K562 (cell line): ENCODE measurements around the gene TMEM59. TPM values are rescaled to one million over a fixed set of nuclear protein-coding genes. Genes with fewer than 3 reads are reported as not detected.
A peak's percentile ranks its signal among the peaks of the same experiment; 100 is the strongest.
"Not testable (repeated sequence)": the region's sequence is repeated elsewhere in the genome, so short reads cannot be mapped to it uniquely, and the experiment has no call there.

Experiments
- ATAC-seq: fragments of 200-7000 bp; cut with Tn5 transposase; 3 replicates; pipeline ENCODE4 v1.9.1; 2020; ENCODE audit warnings: moderate library complexity
- BruUV-seq: library from RNA; stranded (reverse); fragments of 400-500 nt; replicated peaks from 2 replicates; lab custom pipeline; 2021; lab: Mats Ljungman, UMichigan
- CTCF ChIA-PET: fragments of 300-600 bp; formaldehyde crosslinking; extraction: SDS; loops from one replicate; lab custom pipeline; 2021; ENCODE audit warnings: low intra/inter-chr PET ratio; lab: Yijun Ruan, JAX
- POLR2A ChIA-PET: fragments of 300-600, 350-650 bp; sonication (Branson Sonifier 250); formaldehyde crosslinking; extraction: SDS; loops from one replicate; lab custom pipeline; 2021; ENCODE audit warnings: antibody characterized with exemption, inconsistent platforms; lab: Yijun Ruan, JAX
- DNase-seq, 4 experiments: peaks; one replicate each; pipeline versions ENCODE4 v3.0.0 to v3.0.0-alpha.2; 2011 to 2018; ENCODE audit warnings: low spot score in 3 of 4, mixed read lengths in 3 of 4; ENCODE audit errors: extremely low read depth in 1 of 4
- FAIRE-seq: peaks from 2 replicates; lab custom pipeline; 2011; peaks lifted over from hg19 to GRCh38; lab: Jason Lieb, UNC
- H2AFZ ChIP-seq: 2 replicates; pipeline ENCODE4 v1.6.0; 2011; ENCODE audit warnings: low read depth, low read length, control low read depth, inconsistent platforms
- H3K27ac ChIP-seq: fragments of 200-600 bp; 3 replicates; pipeline ENCODE4 v1.8.0; 2011; ENCODE audit warnings: low read depth, mild to moderate bottlenecking, control low read depth, inconsistent platforms, low read length, moderate library complexity, mixed read lengths; ENCODE audit errors: extremely low read depth
- H3K27me3 ChIP-seq, 2 experiments: fragments of 300-600 bp in 1 of 2; 2 replicates in 1 of 2; 3 replicates in 1 of 2; pipeline versions ENCODE4 v1.6.0 to v1.8.0; 2011; ENCODE audit warnings: inconsistent platforms in 2 of 2, low read length in 2 of 2, mild to moderate bottlenecking in 1 of 2, mixed read lengths in 1 of 2, moderate library complexity in 1 of 2; ENCODE audit not compliant: control insufficient read depth in 2 of 2, insufficient read depth in 2 of 2
- H3K36me3 ChIP-seq: fragments of 300-600 bp; 3 replicates; pipeline ENCODE4 v1.8.0; 2011; ENCODE audit warnings: mild to moderate bottlenecking, low read length, inconsistent platforms; ENCODE audit not compliant: control insufficient read depth, insufficient read depth
- H3K4me1 ChIP-seq, 2 experiments: fragments of 200-600 bp in 1 of 2; replicated peaks in 1 of 2; 2 replicates in 1 of 2; 3 replicates in 1 of 2; pipeline versions ENCODE4 v1.5.1 to v1.8.0; 2011; ENCODE audit warnings: inconsistent platforms in 2 of 2, low read length in 2 of 2, mild to moderate bottlenecking in 1 of 2, mixed read lengths in 1 of 2, moderate library complexity in 1 of 2; ENCODE audit not compliant: control insufficient read depth in 2 of 2, insufficient read depth in 2 of 2
- H3K4me2 ChIP-seq: 2 replicates; pipeline ENCODE4 v1.6.1; 2011; ENCODE audit warnings: low read length, control low read depth, inconsistent platforms, mixed read lengths; ENCODE audit not compliant: insufficient read depth
- H3K4me3 ChIP-seq: fragments of 200-600 bp; sonication (generic), shearing (Covaris generic); 2 replicates; pipeline ENCODE4 v1.5.1; 2016; ENCODE audit warnings: control low read depth, inconsistent platforms
- H3K79me2 ChIP-seq: fragments of 200-600 bp; 3 replicates; pipeline ENCODE4 v1.8.0; 2011; ENCODE audit warnings: low read length, inconsistent platforms; ENCODE audit not compliant: control insufficient read depth, insufficient read depth
- H3K9ac ChIP-seq, 2 experiments: 2 replicates each; pipeline versions ENCODE4 v1.6.0 to v1.6.1; 2011; ENCODE audit warnings: low read depth in 2 of 2, low read length in 2 of 2, control low read depth in 1 of 2, inconsistent platforms in 1 of 2, mild to moderate bottlenecking in 1 of 2, mixed read lengths in 1 of 2; ENCODE audit not compliant: insufficient read depth in 1 of 2
- H3K9me1 ChIP-seq: one replicate; pipeline ENCODE4 v1.6.0; 2011; ENCODE audit warnings: inconsistent platforms, mild to moderate bottlenecking, low read length, moderate library complexity; ENCODE audit not compliant: control insufficient read depth, insufficient read depth
- H3K9me3 ChIP-seq: replicated peaks from 2 replicates; pipeline ENCODE4 v1.5.1; 2011; ENCODE audit warnings: low read depth, low read length, inconsistent platforms; ENCODE audit not compliant: control insufficient read depth, insufficient read depth
- H4K20me1 ChIP-seq: replicated peaks from 2 replicates; pipeline ENCODE4 v1.6.1; 2011; ENCODE audit warnings: low read length, inconsistent platforms, mixed read lengths; ENCODE audit not compliant: control insufficient read depth, insufficient read depth
- CBX5 ChIP-seq: IDR thresholded peaks from 2 replicates; pipeline ENCODE4 v1.6.1; 2014; ENCODE audit warnings: low read depth, borderline replicate concordance
- NR3C1 ChIP-seq: sonication (generic); formaldehyde crosslinking; IDR thresholded peaks from 2 replicates; pipeline ENCODE4 v1.8.1; 2022; ENCODE audit warnings: missing genetic modification reagents
- REST ChIP-seq, 2 experiments: fragments of 450-650 bp; formaldehyde crosslinking in 1 of 2; IDR thresholded peaks; 2 replicates each; pipeline versions ENCODE4 v1.4.0 to v1.6.1; 2014 to 2020; ENCODE audit warnings: mild to moderate bottlenecking in 2 of 2, borderline replicate concordance in 1 of 2, low read depth in 1 of 2
- SRSF9 ChIP-seq: fragments of 200-400 bp; formaldehyde crosslinking; IDR thresholded peaks from 2 replicates; pipeline ENCODE4 v1.6.1; 2017; ENCODE audit warnings: low read depth, low read length, borderline replicate concordance
- ZC3H11A ChIP-seq: IDR thresholded peaks from 2 replicates; pipeline ENCODE4 v1.6.1; 2012; ENCODE audit warnings: low read depth, low read length, improper control_type of control experiment
- WGBS: fragments of 100-300 bp; shearing (Covaris generic); methylation state at CpG from one replicate; pipeline ENCODE4 v1.1.6; 2016; ENCODE audit warnings: low coverage, mixed read lengths; ENCODE audit not compliant: insufficient coverage; ENCODE audit errors: missing lambda C conversion rate; 5-methylcytosine and 5-hydroxymethylcytosine counted together
- in situ Hi-C: fragments of 300-500 bp; cut with MboI; formaldehyde crosslinking; loops from 4 replicates; pipeline ENCODE4 v1.15.0; 2018; ENCODE audit warnings: inconsistent platforms, mixed read lengths
- intact Hi-C: fragments of 100-400 bp; cut with micrococcal nuclease; formaldehyde crosslinking; loops from 2 replicates; pipeline ENCODE4 v1.14.2; 2022
- polyA plus RNA-seq, 8 experiments: library from polyadenylated mRNA; depleted of rRNA in 4 of 8; stranded (reverse) in 5 of 8; unstranded in 3 of 8; fragments of >200 nt; fragmentation: Nextera tagmentation in 2 of 8; fragmentation: Illumina TruSeq in 1 of 8; extraction: Ambion mirVana in 2 of 8; extraction: Trizol in 1 of 8; gene quantifications; 2 replicates each; pipeline versions ENCODE4 v1.2.1 to v1.2.3, GENCODE V29; 2011 to 2014; ENCODE audit warnings: inconsistent platforms in 1 of 8, missing spikeins in 1 of 8
- total RNA-seq, 7 experiments: library from RNA; depleted of rRNA in 6 of 7; stranded (reverse); fragments of >200 nt in 6 of 7; fragmentation: Illumina TruSeq in 2 of 7; extraction: Trizol in 2 of 7; gene quantifications; 2 replicates each; pipeline versions ENCODE4 v1.2.1 to v1.2.3, GENCODE V29; 2011 to 2021; ENCODE audit warnings: low replicate concordance in 1 of 7

Gene TMEM59
- total and polyA plus RNA-seq, 9 of the 15 experiments (the other 6 are each of a cell fraction or from before 2014, with no cell fraction given), result 93.1 to 316 (median 151) TPM

- in situ Hi-C loops, H3K9ac ChIP-seq, FAIRE-seq, intact Hi-C loops, ATAC-seq, H3K4me3 ChIP-seq, H4K20me1 ChIP-seq, H3K9me1 ChIP-seq, H3K9me3 ChIP-seq, H3K36me3 ChIP-seq, H3K27ac ChIP-seq, CTCF ChIA-PET, H3K4me1 ChIP-seq, H3K4me2 ChIP-seq: not testable (repeated sequence)
- peaks cover 5 to 13% of the 10 kb centered on the region in 2 experiments; a peak in 3 of 5 replicates for H3K27me3 ChIP-seq
- peak; percentile 71; the same call in 1 of the 2 replicates for TF ChIP-seq ZC3H11A
- TF ChIP-seq, all 486 proteins: peak for 1; not testable (repeated sequence) for 485
- H3K79me2 ChIP-seq, DNase-seq, H2AFZ ChIP-seq, BruUV-seq, POLR2A ChIA-PET: not testable (repeated sequence)
- 2% methylated on average over 2 of the region's 2 CpGs for WGBS
Measured at GRCh38 chr1:53994516-53994915, 58.5 kb downstream of the TMEM59 start.

GRCh38 chr1:53992085-53992874, 60.7 kb downstream of the TMEM59 start:
- H3K9me1 ChIP-seq, result no peaks in the 10 kb centered on the region
- peak; percentile 92 for ATAC-seq
- TF ChIP-seq CBX5 (0 out of 2 replicates have a peak, but pooled peaks have one; percentile 17), SRSF9 (no peak), NR3C1 (CRISPR knock-in tag) (no peak), REST (IDR thresholded peaks at IDR 0.05; ENCODE audit: borderline replicate concordance) (peak; percentile 21; the same call in 1 of the 2 replicates), REST (CRISPR knock-in tag; IDR thresholded peaks at IDR 0.05; ENCODE audit: low read depth) (no peak)

More at GRCh38 chr1:53992085-53992874, 60.7 kb downstream of the TMEM59 start:
- BruUV-seq, result no TSS peak
- ChIA-PET POLR2A (interaction anchor here (0.6 to 1.2 kb wide), 7 partner anchors 9 to 398 kb away, joined by 3 to 10 read pairs (median 3); partner anchors contain the start of genes TCEANC2 and TMEM59), CTCF (no interaction called here)
- H3K9me3 ChIP-seq, result no peaks in the 10 kb centered on the region
- peaks cover 2 to 13% of the 10 kb centered on the region in 2 experiments; a peak in 2 of 5 replicates for H3K27me3 ChIP-seq
- no peak overlapping the region for H3K4me3 ChIP-seq
- DNase-seq, result peak in 1 of 4 experiments; percentile 35
- no peak overlapping the region for H3K27ac ChIP-seq
- no peaks in the 10 kb centered on the region for H3K36me3 ChIP-seq
- H2AFZ ChIP-seq, result no peak overlapping the region
- in situ Hi-C loops, result no loop called here
- WGBS, result 4% methylated on average over 4 of the region's 4 CpGs
- no peak for FAIRE-seq
- no peaks in the 10 kb centered on the region for H4K20me1 ChIP-seq
- H3K4me2 ChIP-seq, result no peak overlapping the region
- intact Hi-C loops, result no loop called here
- no peaks in the 10 kb centered on the region for H3K79me2 ChIP-seq
- H3K9ac ChIP-seq, result no peak overlapping the region
- H3K4me1 ChIP-seq, result 0 out of 5 replicates have a peak, but pooled peaks cover 0 to 5% of the 10 kb centered on the region in 2 experiments
